PFSK-1 (cell line): ENCODE results near the gene NXT1.

Experiments
- POLR2AphosphoS5 ChIP-seq: IDR thresholded peaks from 2 replicates; pipeline ENCODE4 v1.6.1; 2012; ENCODE audit warnings: low read depth, mild to moderate bottlenecking, control low read depth, low read length, moderate library complexity
- TF ChIP-seq, protein P1 (sequence below), 2 experiments: IDR thresholded peaks; 2 replicates each; pipeline versions ENCODE4 v1.6.1 to v1.8.0; 2011 to 2012; ENCODE audit warnings: low read depth in 2 of 2, low read length in 2 of 2, control low read depth in 1 of 2, inconsistent platforms in 1 of 2, mild to moderate bottlenecking in 1 of 2, moderate library complexity in 1 of 2; ENCODE audit not compliant: insufficient read depth in 1 of 2

DNA sequence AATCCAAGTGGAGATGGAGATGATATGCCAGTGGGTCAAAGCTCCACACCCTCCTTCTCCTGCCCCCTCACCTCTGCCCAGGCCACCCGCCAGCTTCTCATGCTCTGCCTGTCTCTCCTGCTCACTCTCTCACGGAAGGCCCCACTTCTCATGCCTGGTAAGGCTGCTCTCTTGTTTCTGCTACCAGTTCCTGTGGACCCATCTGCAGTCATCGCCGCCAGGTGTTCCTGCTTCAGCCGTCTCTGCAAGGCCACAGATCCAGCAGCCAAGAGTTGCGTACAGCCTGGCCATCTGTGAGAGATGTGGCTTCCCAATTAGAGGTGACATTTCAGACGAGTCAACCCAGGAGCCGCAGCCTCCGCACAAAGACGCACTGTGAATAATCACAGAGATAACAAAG is 40.8 kb upstream of the NXT1 start:
- no peak for TF ChIP-seq POLR2AphosphoS5
- TF ChIP-seq, protein P1, sequence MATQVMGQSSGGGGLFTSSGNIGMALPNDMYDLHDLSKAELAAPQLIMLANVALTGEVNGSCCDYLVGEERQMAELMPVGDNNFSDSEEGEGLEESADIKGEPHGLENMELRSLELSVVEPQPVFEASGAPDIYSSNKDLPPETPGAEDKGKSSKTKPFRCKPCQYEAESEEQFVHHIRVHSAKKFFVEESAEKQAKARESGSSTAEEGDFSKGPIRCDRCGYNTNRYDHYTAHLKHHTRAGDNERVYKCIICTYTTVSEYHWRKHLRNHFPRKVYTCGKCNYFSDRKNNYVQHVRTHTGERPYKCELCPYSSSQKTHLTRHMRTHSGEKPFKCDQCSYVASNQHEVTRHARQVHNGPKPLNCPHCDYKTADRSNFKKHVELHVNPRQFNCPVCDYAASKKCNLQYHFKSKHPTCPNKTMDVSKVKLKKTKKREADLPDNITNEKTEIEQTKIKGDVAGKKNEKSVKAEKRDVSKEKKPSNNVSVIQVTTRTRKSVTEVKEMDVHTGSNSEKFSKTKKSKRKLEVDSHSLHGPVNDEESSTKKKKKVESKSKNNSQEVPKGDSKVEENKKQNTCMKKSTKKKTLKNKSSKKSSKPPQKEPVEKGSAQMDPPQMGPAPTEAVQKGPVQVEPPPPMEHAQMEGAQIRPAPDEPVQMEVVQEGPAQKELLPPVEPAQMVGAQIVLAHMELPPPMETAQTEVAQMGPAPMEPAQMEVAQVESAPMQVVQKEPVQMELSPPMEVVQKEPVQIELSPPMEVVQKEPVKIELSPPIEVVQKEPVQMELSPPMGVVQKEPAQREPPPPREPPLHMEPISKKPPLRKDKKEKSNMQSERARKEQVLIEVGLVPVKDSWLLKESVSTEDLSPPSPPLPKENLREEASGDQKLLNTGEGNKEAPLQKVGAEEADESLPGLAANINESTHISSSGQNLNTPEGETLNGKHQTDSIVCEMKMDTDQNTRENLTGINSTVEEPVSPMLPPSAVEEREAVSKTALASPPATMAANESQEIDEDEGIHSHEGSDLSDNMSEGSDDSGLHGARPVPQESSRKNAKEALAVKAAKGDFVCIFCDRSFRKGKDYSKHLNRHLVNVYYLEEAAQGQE (IDR thresholded peaks at IDR 0.05; ENCODE audit: insufficient read depth in 1 of 2, low read depth in 2 of 2, low read length in 2 of 2) = no peak
